ENCODE data around the gene PHF11. TPM values are rescaled to one million over a fixed set of nuclear protein-coding genes. Genes with fewer than 3 reads are reported as not detected.

PHF11 gene
- total RNA-seq, 1 experiment from 2014 or later, result 24.0 TPM

GRCh38 chr13:49452725-49453457 lies 42.9 kb upstream of the PHF11 start:
- Mint-ChIP-seq H3K4me3 (ENCODE audit: low read depth, unreplicated experiment) (no peak overlapping the region), H3K27ac (ENCODE audit: unreplicated experiment) (no peak overlapping the region), H3K9me3 (ENCODE audit: low read depth, unreplicated experiment) (no peaks in the 10 kb centered on the region), H3K27me3 (ENCODE audit: unreplicated experiment) (no peaks in the 10 kb centered on the region), H3K4me1 (ENCODE audit: low read depth, unreplicated experiment) (peaks cover 9% of the 10 kb centered on the region), H3K36me3 (ENCODE audit: insufficient read depth, unreplicated experiment) (no peaks in the 10 kb centered on the region)
- BruUV-seq (replicated peaks), result no TSS peak
- DNase-seq, result no peak
- TF ChIP-seq CTCF (IDR thresholded peaks at IDR 0.05; ENCODE audit: unreplicated experiment), result no peak
- intact Hi-C loops (cut with micrococcal nuclease; ENCODE audit: unreplicated experiment), result no loop called here
- CTCF ChIA-PET, result no interaction called here

- Mint-ChIP-seq H3K36me3 (ENCODE audit: insufficient read depth, unreplicated experiment) (no peaks in the 10 kb centered on the region), H3K27me3 (ENCODE audit: unreplicated experiment) (no peaks in the 10 kb centered on the region), H3K9me3 (ENCODE audit: low read depth, unreplicated experiment) (no peaks in the 10 kb centered on the region), H3K4me3 (ENCODE audit: low read depth, unreplicated experiment) (no peak overlapping the region), H3K27ac (ENCODE audit: unreplicated experiment) (no peak overlapping the region), H3K4me1 (ENCODE audit: low read depth, unreplicated experiment) (peaks cover 13% of the 10 kb centered on the region)
- CTCF ChIA-PET, result no interaction called here
- no TSS peak for BruUV-seq (replicated peaks)
- intact Hi-C loops (cut with micrococcal nuclease; ENCODE audit: unreplicated experiment), result no loop called here
- DNase-seq, result no peak
- no peak for TF ChIP-seq CTCF (IDR thresholded peaks at IDR 0.05; ENCODE audit: unreplicated experiment)
Observed at GRCh38 chr13:49453465-49453864, 42.3 kb upstream of the PHF11 start.

GRCh38 chr13:49454388-49455006 lies 41.3 kb upstream of the PHF11 start:
- CTCF ChIA-PET, result no interaction called here
- DNase-seq, result no peak
- H3K27ac Mint-ChIP-seq (ENCODE audit: unreplicated experiment), result no peak overlapping the region
- H3K4me3 Mint-ChIP-seq (ENCODE audit: low read depth, unreplicated experiment), result no peak overlapping the region
- TF ChIP-seq CTCF (IDR thresholded peaks at IDR 0.05; ENCODE audit: unreplicated experiment), result no peak
- intact Hi-C loops (cut with micrococcal nuclease; ENCODE audit: unreplicated experiment), result no loop called here
- H3K9me3 Mint-ChIP-seq (ENCODE audit: low read depth, unreplicated experiment), result no peaks in the 10 kb centered on the region
- no peaks in the 10 kb centered on the region for H3K27me3 Mint-ChIP-seq (ENCODE audit: unreplicated experiment)
- BruUV-seq (replicated peaks), result no TSS peak
- peaks cover 8% of the 10 kb centered on the region for H3K4me1 Mint-ChIP-seq (ENCODE audit: low read depth, unreplicated experiment)
- no peaks in the 10 kb centered on the region for H3K36me3 Mint-ChIP-seq (ENCODE audit: insufficient read depth, unreplicated experiment)

GRCh38 chr13:49455007-49455398 lies 40.8 kb upstream of the PHF11 start:
- CTCF ChIA-PET, result no interaction called here
- Mint-ChIP-seq H3K27me3 (ENCODE audit: unreplicated experiment) (no peaks in the 10 kb centered on the region), H3K4me1 (ENCODE audit: low read depth, unreplicated experiment) (peaks cover 8% of the 10 kb centered on the region), H3K27ac (ENCODE audit: unreplicated experiment) (no peak overlapping the region), H3K9me3 (ENCODE audit: low read depth, unreplicated experiment) (no peaks in the 10 kb centered on the region), H3K4me3 (ENCODE audit: low read depth, unreplicated experiment) (no peak overlapping the region), H3K36me3 (ENCODE audit: insufficient read depth, unreplicated experiment) (no peaks in the 10 kb centered on the region)
- TF ChIP-seq CTCF (IDR thresholded peaks at IDR 0.05; ENCODE audit: unreplicated experiment), result no peak
- no TSS peak for BruUV-seq (replicated peaks)
- intact Hi-C loops (cut with micrococcal nuclease; ENCODE audit: unreplicated experiment), result no loop called here
- DNase-seq, result no peak

Measured in Calu3 (cell line).